Stimulated activated CD8-positive, alpha-beta memory T cell treated with anti-CD3 and anti-CD28 coated beads, Interleukin-4, amount 100 ng/mL, for 4 hours (primary cell): ENCODE data around the gene ANKRD55.
"Not testable (repeated sequence)": the region's sequence is repeated elsewhere in the genome, so short reads cannot be mapped to it uniquely, and the experiment has no call there.

Source experiments
- DNase-seq, 2 donors: peaks; one replicate each; pipeline ENCODE4 v3.0.0-alpha.2; 2020; ENCODE audit warnings: low read depth in 2 of 2, low spot score in 1 of 2

ANKRD55 gene

DNA sequence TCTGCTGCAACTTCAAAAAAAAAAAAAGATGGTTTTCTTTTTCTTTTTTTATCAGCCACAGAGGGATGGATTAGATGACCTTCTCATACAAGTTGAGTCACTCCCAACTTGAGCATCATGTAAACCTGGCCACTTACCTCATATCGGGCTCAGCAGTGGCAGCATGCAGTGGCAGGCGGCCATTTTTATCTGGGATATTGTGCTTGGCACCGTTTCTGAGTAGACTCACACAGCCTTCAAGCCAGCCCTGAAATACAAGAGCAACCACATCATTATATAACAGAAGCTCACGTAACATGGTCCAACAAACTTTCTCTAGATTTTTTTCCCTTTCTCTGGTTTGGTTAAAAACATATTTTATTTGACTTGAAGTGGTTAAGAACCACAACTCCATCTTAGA is 62.6 kb downstream of the ANKRD55 start:
- no peak for DNase-seq

DNA sequence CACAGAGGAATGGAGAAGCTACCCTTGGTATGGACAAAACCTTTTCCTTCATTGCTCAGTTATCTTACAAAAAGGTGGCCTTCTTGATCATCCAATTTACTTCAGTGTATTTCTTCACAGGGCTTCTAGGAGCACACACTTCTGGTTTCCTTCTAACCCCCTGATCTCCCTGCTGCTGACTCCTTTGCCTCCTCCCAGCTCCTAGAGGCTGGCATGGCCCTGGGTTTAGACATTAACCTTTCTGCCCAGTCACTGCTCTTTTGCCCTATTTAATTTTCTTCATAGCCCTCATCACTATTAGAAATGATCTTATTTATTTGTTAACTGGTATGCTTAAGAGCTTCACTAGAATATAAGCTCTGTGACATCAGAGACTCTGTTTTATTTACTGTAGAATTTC is 63.2 kb downstream of the ANKRD55 start:
- no peak for DNase-seq

DNA sequence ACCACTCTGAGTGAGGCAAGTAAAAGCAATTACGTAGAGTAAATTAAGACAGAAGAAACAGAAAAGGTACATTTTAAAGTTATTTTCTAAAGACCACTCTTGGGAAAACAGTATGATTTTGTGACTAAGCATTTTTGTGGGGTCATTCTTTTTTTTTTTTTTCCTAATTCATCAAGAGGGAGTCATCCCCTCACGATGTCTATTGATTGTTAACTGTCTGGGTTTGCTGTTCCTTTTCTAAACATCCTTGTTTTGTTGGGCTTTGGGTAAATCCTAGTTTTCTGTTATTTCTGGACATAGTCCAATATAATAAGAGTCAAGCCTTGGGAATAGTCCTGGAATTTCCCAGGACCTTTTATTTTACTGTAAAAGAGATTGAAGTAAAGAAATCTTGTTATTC is 63.8 kb downstream of the ANKRD55 start:
- DNase-seq = no peak

DNA sequence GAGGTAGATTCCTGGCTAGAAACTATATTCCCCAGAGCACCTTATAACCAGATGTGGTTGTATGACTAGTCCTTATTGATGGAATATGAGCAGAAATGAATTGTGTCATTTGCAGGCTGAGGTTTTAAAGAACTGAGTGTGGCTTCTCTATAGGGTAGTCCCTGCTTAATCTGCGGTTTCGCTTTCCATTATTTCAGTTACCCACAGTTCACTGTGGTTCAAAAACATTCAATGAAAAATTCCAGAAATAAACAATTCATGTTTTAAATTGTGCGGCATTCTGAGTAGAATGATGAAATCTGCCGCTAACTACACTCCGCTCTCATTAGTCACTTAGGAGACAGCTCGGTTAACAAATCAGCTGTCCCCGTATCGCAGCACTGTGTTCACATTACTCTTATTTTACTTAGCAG is 65.1 kb downstream of the ANKRD55 start:
- no peak for DNase-seq

DNA sequence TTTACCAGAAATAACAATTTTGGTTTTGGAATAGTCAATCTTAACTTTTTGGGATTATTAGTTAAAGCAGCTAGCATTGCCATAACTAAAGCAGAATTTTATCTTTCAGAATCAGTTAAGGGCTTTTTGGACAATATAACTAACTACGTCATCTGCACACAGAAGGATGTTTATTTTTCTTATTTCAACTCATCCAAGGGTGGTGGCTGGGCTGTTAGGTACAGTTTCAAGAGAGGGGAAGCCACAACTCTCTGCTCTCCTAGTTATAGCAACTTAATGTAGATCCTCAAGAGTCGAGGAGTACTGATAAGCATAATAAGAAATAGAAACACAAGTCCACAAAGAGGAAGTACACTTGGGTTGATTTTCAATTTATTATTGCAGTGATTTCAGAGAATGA is 65.6 kb downstream of the ANKRD55 start:
- DNase-seq = no peak

DNA sequence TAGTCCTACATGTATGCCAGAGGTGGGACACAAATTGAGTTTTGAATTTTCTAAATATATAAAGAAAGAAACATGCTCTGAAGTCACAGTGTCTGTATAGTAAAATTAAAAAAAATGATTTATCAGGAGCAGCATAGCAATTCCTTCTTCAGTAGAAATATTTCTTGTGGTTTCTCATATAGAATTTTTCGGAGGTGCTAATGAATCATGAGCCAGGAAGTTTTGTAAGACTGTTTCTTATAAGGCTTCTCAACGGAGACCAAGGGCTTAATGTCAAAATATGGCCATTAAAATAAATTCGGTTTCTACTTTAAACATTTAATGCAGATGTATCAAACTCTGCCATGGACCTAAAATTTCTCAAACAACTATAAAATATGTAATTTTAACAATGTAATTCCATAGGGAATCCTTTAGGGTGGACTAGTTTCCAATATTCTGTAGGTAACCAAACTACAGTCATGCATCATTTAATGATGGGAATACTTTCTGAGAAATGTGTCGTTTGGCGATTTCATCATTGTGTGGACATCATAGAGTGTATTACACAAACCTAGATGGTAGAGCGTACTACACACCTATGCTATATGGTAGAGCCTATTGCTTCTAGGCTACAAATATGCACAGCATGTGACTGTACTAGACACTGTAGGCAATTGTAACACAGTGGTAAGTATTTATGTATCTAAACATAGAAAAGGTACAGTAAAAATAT is 66.3 kb downstream of the ANKRD55 start:
- DNase-seq = no peak

DNA sequence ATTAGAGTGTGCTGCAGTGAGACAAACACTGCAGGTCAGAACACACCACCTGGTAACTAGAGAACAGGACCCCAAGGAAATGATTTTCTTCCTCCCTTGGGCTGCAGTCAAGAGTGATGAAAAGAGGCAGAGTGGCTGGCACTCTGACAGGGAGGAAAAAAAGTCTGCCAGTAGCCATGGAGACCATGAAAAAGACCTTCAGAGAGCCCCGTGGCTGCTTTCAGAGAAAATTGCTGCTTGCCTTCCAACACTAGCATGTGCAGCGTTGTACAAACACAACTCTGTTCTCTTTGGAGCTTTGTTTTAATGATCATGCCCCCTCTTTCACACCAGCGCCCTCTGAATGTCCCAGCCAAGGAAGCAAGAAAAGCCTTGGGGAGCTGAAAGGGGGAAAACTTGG is 68.8 kb downstream of the ANKRD55 start:
- DNase-seq = no peak

DNA sequence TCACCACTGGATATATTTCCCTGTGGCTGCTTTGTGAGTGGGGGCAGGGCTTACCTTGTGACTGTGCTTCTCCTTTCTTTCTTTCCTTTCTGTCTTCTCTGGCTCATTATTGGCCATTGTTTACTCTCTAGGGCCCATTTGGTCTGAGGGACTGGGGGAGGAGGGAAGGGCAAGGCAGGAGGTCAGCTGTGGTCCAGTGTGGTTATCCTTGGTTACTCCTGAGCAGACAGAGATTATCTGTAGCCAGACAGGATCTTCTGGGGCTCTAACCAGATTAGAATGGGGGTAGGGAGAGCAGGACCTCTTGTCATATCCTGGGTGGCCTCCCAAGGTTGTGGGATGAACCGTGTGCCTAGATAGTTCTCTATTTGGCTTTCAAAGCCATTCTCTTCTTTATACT is 71.2 kb downstream of the ANKRD55 start:
- no peak for DNase-seq

DNA sequence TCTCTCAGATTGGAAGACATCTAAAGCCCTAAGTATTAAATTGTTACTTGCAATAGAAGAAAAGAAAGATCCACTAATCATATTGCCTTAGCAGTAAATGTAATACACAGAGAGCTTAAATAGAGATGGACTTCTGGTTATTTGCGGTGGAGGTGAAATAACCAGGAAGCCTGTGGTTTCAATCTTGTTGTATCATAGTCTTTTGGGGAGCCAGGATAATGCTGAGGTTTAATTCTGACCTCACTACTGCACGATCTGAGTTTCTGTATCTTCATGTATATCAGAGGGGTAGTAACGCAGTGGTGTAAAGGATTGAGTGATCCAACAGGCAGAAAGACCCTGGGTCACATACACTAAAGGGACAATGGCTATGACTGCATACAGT is 71.7 kb downstream of the ANKRD55 start:
- DNase-seq = no peak

DNA sequence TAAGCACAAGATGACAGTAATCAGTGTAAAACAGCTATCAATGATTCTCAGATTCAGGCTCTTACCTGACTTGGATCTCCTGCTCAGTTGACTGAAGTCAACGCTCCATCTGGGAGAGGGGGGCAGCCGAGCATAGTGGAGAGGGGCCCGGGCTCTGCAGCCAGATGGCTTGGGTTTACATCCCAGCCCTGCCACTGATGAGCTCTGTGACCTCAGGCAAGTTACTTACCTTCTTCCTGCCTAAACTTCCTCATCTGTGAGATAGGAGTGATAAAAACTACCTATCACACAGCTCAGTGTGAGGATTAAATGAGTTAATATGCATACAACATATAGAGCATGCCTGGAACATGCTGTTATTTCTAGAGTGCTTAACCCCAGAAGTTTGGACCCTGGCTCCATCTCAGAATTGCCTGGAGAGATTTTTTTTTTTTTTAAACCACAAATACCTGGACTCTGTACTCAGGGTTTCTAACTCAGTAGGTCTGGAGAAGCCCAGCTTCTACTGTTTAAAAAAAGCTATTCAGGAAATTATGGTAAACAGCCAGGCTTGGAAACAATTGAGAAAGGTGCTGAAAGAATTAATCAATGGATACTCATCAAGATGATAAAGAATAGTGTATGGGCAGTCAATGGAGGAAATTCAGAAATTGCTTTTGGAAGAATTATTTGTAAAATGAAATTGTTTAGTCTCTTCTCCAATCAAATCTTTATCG is 72.2 kb downstream of the ANKRD55 start:
- no peak for DNase-seq

DNA sequence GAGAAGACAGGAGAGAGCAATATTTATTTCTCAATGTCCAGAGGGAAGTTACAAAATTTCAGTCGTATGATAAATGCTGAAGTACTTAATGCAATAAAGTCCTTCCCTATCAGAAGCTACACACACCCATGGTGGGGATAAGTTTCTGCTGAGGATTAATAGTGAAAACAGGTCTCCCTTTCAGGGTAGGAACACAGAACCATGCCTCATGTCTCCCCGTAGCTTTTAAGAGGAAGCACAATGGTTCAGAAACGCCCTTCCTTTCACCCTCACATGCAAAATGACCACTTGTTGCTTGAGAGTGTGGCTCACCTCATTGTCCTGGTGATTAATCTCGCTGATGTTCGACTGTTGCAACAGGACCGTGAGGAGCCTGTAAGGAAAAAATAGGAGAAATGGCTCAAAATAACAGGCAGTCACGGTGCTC is 73.6 kb downstream of the ANKRD55 start:
- DNase-seq = no peak

DNA sequence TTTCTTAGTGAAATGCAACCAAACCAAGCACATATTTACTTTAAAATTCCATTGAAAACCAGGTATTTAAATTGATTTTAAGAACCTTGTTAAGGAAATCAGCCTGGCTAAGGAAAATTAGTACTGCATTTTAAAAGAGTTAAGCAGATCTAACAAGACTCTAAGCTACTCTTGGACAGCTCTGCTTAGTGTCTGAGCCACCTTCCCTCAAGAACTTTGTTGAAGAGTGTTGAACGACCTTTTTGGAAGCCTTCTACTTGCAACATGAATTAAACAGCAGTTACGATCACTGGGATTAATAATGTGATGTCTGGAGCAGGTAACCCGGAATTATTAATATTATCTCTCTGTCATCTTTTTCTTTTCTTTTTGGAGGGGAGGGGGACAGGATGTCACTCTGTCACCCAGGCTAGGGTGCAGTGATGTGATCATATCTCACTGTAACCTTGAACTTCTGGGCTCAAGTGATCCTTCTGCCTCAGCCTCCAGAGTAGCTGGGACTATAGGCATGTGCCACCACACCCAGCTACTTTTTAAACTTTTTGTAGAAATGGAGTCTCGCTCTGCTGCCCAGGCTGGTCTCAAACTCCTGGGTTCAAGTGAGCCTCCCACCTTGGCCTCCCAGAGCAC is 74.7 kb downstream of the ANKRD55 start:
- no peak for DNase-seq

DNA sequence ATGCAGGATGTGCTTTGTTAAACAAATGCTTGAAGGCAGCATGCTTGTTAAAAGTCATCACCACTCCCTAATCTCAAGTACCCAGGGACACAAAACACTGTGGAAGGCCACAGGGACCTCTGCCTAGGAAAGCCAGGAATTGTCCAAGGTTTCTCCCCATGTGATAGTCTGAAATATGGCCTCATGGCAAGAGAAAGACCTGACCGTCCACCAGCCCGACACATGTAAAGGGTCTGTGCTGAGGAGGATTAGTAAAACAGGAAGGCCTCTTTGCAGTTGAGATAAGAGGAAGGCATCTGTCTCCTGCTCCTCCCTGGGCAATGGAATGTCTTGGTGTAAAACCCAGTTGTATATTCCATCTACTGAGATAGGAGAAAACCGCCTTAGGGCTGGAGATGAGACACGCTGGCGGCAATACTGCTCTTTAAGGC is 75.9 kb downstream of the ANKRD55 start:
- DNase-seq = not testable (repeated sequence)

DNA sequence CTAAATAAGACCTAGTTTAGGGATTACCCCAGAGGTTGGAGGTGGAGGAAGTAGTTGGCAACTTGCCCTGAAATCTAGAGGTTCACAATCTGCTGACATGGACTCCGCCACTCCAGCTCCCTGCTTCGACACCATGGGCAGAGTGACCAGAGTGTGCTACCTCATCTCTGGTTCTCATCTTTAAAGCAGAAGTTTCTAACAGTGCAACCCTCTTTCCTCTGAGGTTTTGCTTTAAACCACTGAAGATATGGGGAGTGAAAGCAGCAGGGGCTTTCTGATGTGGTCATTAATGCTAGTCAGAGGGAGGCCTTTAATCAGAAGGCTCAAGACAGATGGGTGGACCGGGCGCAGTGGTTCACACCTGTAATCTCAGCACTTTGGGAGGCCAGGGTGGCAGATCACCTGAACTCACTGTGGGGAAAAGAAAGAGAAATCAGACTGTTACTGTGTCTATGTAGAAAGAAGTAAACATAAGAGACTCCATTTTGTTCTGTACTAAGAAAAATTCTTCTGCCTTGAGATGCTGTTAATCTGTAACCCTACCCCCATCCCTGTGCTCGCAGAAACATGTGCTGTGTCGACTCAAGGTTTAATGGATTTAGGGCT is 76.4 kb downstream of the ANKRD55 start:
- DNase-seq = not testable (repeated sequence)

DNA sequence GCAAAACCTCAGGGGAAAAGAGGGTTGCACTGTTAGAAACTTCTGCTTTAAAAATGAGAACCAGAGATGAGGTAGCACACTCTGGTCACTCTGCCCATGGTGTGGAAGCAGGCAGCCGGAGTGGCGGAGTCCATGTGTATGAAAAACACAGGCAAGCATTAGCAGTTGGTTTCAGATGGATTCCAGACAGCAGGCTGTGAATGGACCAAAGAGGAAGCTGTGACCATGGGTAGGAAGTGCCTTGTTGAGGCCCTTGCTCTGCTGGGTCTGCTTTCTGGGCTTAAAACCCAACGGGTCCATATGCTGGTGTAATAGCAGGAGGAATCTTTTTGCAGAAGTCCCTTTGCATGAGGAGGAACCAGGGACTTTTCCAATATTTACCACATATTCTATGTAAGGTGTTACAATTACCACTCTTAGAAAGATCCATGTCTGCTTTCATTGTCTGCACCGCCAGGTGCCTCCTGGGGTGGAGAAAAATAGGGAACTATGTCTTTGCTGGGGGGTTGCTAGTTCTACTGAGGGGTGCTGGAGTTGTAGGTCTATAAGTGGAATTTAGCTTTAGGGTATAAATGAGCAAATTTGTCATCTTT is 77.0 kb downstream of the ANKRD55 start:
- DNase-seq = no peak

DNA sequence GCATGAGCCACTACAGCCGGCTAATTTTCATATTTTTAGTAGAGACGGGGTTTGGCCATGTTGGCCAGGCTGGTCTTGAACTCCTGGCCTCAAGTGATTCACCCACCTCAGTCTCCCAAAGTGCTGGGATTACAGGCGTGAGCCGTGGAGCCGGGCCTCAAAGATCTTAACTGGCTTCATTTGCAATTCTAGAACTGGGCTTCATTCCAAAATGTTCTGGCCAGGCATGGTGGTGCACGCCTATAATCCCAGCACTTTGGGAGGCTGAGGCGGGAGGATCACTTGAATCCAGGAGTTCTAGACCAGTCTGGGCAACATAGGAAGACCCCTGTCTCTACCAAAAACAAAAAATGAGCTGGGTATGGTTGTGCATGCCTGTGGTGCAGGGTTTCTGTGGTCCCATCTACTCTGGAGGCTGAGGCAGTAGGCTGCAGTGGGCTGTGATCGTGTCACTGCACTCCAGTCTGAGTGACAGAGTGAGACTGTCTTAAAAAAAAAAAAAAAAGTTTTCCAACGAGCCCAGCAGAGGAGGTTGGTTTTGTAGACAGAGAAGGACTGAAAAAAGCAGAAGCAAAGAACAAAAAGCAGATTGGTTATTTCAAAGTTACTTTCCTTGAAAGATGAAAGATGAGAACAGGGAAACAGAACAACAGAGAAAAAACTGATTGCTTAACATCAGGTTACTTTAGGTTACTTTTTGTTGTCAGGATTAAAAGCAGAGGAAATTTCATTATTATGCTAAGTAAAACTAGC is 78.2 kb downstream of the ANKRD55 start:
- no peak for DNase-seq

DNA sequence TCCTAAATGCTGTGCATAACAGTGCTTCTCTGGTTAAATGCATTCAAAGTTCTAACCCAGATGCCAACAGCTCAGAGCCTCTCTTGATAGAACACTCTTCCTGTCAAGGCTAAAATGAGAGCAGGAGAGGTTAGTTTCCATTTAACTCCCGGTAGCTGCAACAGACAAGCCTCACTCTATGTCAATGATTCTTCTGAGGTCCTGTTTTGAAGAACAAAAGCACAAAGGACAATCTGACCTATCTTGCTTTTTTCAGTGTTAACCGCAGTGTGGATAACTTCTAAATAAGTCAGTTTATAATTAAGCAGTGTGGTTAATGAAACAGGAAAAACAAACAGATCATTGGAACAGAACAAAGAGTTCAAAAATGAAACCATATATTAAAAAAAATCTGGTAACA is 80.7 kb downstream of the ANKRD55 start:
- DNase-seq = no peak

DNA sequence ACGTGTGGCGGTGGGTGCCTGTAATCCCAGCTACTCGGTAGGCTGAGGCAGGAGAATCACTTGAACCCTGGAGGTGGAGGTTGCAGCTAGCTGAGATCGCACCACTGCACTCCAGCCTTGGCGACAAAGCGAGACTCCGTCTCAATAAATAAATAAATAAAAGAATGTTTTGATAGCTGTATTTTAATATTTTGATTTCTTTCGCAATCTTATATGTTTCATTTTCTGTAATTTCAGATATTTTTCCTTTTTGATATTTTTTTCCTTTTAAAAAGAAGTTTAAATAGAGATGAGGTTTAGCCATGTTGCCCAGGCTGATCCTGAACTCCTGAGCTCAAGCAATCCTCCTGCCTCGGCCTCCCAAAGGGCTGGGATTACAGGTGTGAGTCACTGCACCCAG is 82.4 kb downstream of the ANKRD55 start:
- not testable (repeated sequence) for DNase-seq

DNA sequence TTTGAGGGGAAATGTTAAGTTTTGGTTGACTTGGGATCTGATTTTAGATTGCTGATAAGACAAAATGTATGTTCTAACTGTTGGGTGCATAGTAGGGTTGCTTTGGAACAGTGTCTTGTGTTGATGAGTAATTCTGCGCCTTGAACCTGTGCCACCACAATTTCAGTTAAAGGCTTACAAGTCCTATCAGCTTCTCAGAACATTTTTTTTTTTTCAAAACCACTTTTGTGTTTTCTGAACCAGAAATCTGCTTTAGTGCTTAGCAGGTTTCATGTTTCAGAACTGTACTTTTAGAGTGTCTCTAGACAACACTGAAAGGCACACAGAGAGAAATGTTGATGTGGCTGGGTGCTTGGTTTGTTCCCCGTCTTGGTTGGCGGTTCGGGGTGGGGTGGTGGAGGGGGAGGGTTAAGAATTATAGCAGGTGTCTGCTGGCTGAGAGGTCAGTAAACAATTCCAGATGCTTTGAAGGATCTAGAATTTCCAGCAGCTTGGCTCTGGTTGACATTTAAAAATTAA is 84.6 kb downstream of the ANKRD55 start:
- no peak for DNase-seq

DNA sequence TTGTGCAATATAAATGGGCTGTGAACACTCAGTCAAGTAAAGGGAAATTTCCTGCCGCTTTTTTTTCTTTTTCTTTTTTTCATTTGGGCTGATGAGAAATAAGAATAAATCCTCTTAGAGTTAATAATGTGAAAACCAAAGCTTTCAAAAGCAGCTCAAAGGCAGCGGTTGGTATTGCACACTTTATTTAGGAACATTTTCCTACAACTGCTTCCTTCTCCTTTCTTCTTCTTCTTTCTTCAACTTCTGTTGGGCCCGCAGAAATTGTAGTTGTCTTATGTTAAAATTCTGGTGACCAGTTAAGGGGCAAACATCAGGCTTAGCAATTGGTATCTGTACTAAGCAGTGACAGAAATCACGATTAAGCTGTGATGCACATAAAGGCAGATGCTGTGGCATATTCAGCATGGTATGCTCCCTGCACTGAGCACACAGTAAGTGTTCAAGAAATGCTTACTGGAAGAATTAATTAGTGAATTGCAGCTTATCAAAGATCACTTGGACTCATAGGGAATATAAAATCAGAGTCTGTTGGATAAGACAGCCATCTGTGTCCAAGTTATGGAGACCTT is 85.4 kb downstream of the ANKRD55 start:
- no peak for DNase-seq
